Lower leg skin (tissue), 4 donors: ENCODE data around the gene COTL1. TPM values are rescaled to one million over a fixed set of nuclear protein-coding genes. Genes with fewer than 3 reads are reported as not detected.

ENCODE experiments used
- DNase-seq, 2 donors: peaks; one replicate each; pipeline ENCODE4 v3.0.0-alpha.2; 2019; ENCODE audit warnings: low spot score in 2 of 2
- H3K4me3 ChIP-seq: fragments of 200-600 bp; sonication (generic); 2 replicates; pipeline ENCODE4 v1.5.1; 2017; ENCODE audit warnings: mild to moderate bottlenecking, low read depth; ENCODE audit not compliant: poor library complexity, severe bottlenecking
- CTCF ChIP-seq, 3 donors: fragments of 450-650 bp; IDR thresholded peaks; one replicate each; pipeline ENCODE4 v1.5.1; 2016; ENCODE audit warnings: antibody characterized with exemption in 3 of 3, mild to moderate bottlenecking in 3 of 3, moderate library complexity in 2 of 3
- POLR2A ChIP-seq, 2 donors: fragments of 450-650 bp; IDR thresholded peaks; one replicate each; pipeline ENCODE4 v1.6.1; 2016 to 2017; ENCODE audit warnings: antibody characterized with exemption in 2 of 2, mild to moderate bottlenecking in 1 of 2, moderate library complexity in 1 of 2
- WGBS, 2 donors: methylation state at CpG; one replicate each; pipeline ENCODE4 v1.1.5; 2018; 5-methylcytosine and 5-hydroxymethylcytosine counted together
- intact Hi-C: fragments of 100-400 bp; cut with DNase I; formaldehyde crosslinking; loops from one replicate; pipeline ENCODE4 v1.15.0; 2023; ENCODE audit warnings: low total_unique reads
- total RNA-seq, 4 donors: library from RNA; depleted of rRNA; stranded (reverse); fragments of >200 nt; gene quantifications; one replicate each; pipeline ENCODE4 v1.1.0, GENCODE V29; 2016

The COTL1 gene
- total RNA-seq, 4 donors from 2014 or later, result 6.5 to 25.7 (median 9.8) TPM

- intact Hi-C loops, result no loop called here
- 91 to 93% methylated on average over 14 of the region's 14 CpGs for WGBS, 2 donors
- no peak overlapping the region for H3K4me3 ChIP-seq
- no peak for DNase-seq
- TF ChIP-seq CTCF (IDR thresholded peaks at IDR 0.05), result no peak
- no peak for TF ChIP-seq POLR2A (IDR thresholded peaks at IDR 0.05)
Observed at GRCh38 chr16:84570739-84571403, 47.0 kb downstream of the COTL1 start.

GRCh38 chr16:84569382-84569987 lies 48.4 kb downstream of the COTL1 start:
- WGBS, 2 donors, result 72 to 77% methylated on average over 9 of the region's 9 CpGs
- intact Hi-C loops, result no loop called here
- peak in 1 of 2 donors; percentile 22 for DNase-seq
- TF ChIP-seq CTCF (IDR thresholded peaks at IDR 0.05) (no peak), POLR2A (IDR thresholded peaks at IDR 0.05) (no peak)
- no peak overlapping the region for H3K4me3 ChIP-seq

- WGBS, 2 donors, result 95 to 97% methylated on average over 9 of the region's 9 CpGs
- no peak overlapping the region for H3K4me3 ChIP-seq
- intact Hi-C loops, result no loop called here
- no peak for TF ChIP-seq CTCF (IDR thresholded peaks at IDR 0.05)
- TF ChIP-seq POLR2A (IDR thresholded peaks at IDR 0.05), result no peak
- DNase-seq, result no peak
Observed at GRCh38 chr16:84568066-84568465, 49.8 kb downstream of the COTL1 start.

- intact Hi-C loops, result no loop called here
- no peak for TF ChIP-seq POLR2A (IDR thresholded peaks at IDR 0.05)
- TF ChIP-seq CTCF (IDR thresholded peaks at IDR 0.05), result no peak
- 87 to 91% methylated on average over 16 of the region's 16 CpGs for WGBS, 2 donors
Observed at GRCh38 chr16:84567286-84567962, 50.5 kb downstream of the COTL1 start.

GRCh38 chr16:84566545-84567257 lies 51.2 kb downstream of the COTL1 start:
- no peak for TF ChIP-seq CTCF (IDR thresholded peaks at IDR 0.05)
- no peak for TF ChIP-seq POLR2A (IDR thresholded peaks at IDR 0.05)
- H3K4me3 ChIP-seq, result no peak overlapping the region
- 89 to 92% methylated on average over 21 of the region's 21 CpGs for WGBS, 2 donors
- no peak for DNase-seq
- intact Hi-C loops, result no loop called here

More at GRCh38 chr16:84567286-84567962, 50.5 kb downstream of the COTL1 start:
- H3K4me3 ChIP-seq, result no peak overlapping the region
- DNase-seq, result no peak
